WTC11 (cell line): ENCODE measurements around the gene FGF11. TPM values are rescaled to one million over a fixed set of nuclear protein-coding genes. Genes with fewer than 3 reads are reported as not detected.

Experiments used
- ATAC-seq: fragments of 200-7000 bp; cut with Tn5 transposase; 2 replicates; pipeline ENCODE4 v1.10.0; 2021; ENCODE audit warnings: mild to moderate bottlenecking, moderate library complexity
- CTCF ChIA-PET: fragments of 300-600 bp; sonication (Branson Sonifier 250); formaldehyde crosslinking; loops from one replicate; lab custom pipeline; 2021; ENCODE audit warnings: antibody characterized with exemption; lab: Charles Lee
- POLR2A ChIA-PET: fragments of 350-600 bp; sonication (Branson Sonifier 250); formaldehyde crosslinking; loops from one replicate; lab custom pipeline; 2021; ENCODE audit warnings: antibody characterized with exemption; lab: Charles Lee
- DNase-seq: peaks from one replicate; pipeline ENCODE4 v3.0.0; 2021; ENCODE audit warnings: low spot score
- H3K27ac Mint-ChIP-seq: 2 replicates; pipeline ENCODE4 v1.8.0; 2021; ENCODE audit warnings: mixed read lengths
- H3K27me3 Mint-ChIP-seq: 2 replicates; pipeline ENCODE4 v1.8.0; 2021; ENCODE audit warnings: low read depth, mild to moderate bottlenecking, moderate library complexity, mixed read lengths
- H3K36me3 Mint-ChIP-seq: 2 replicates; pipeline ENCODE4 v1.8.0; 2021; ENCODE audit warnings: mixed read lengths
- H3K4me1 Mint-ChIP-seq: 2 replicates; pipeline ENCODE4 v1.8.0; 2022; ENCODE audit warnings: mixed read lengths
- H3K4me3 Mint-ChIP-seq: 2 replicates; pipeline ENCODE4 v1.8.0; 2021; ENCODE audit warnings: mild to moderate bottlenecking, moderate library complexity, mixed read lengths
- H3K9me3 Mint-ChIP-seq: 2 replicates; pipeline ENCODE4 v1.8.0; 2021; ENCODE audit warnings: mixed read lengths
- CREB1 ChIP-seq: sonication (generic); formaldehyde crosslinking; IDR thresholded peaks from 2 replicates; pipeline ENCODE4 v1.8.0; 2023; ENCODE audit warnings: mild to moderate bottlenecking, missing genetic modification reagents
- ETV6 ChIP-seq: sonication (generic); formaldehyde crosslinking; IDR thresholded peaks from 2 replicates; pipeline ENCODE4 v1.8.1; 2022; ENCODE audit warnings: mild to moderate bottlenecking, missing genetic modification reagents
- FOXP1 ChIP-seq: sonication (generic); formaldehyde crosslinking; IDR thresholded peaks from 2 replicates; pipeline ENCODE4 v1.8.0; 2022; ENCODE audit warnings: missing genetic modification reagents, mild to moderate bottlenecking, moderate library complexity, borderline replicate concordance
- GABPB1 ChIP-seq: sonication (generic); formaldehyde crosslinking; IDR thresholded peaks from 2 replicates; pipeline ENCODE4 v1.8.1; 2023; ENCODE audit warnings: mild to moderate bottlenecking, missing genetic modification reagents
- HMGA2 ChIP-seq: fragments of 250-450 bp; sonication (Bioruptor Pico); IDR thresholded peaks from 2 replicates; pipeline ENCODE4 v1.4.0; 2021; ENCODE audit warnings: mild to moderate bottlenecking, moderate library complexity
- KAT7 ChIP-seq: sonication (generic); formaldehyde crosslinking; IDR thresholded peaks from 2 replicates; pipeline ENCODE4 v1.8.1; 2023; ENCODE audit warnings: missing genetic modification reagents, mild to moderate bottlenecking, borderline replicate concordance
- NR1H2 ChIP-seq: sonication (generic); formaldehyde crosslinking; IDR thresholded peaks from 2 replicates; pipeline ENCODE4 v1.9.0; 2021; ENCODE audit warnings: mild to moderate bottlenecking, moderate library complexity, missing genetic modification reagents
- SP1 ChIP-seq: sonication (generic); formaldehyde crosslinking; conservative IDR thresholded peaks from 2 replicates; pipeline ENCODE4 v1.8.1; 2022; ENCODE audit warnings: missing genetic modification reagents
- TP53 ChIP-seq: sonication (generic); formaldehyde crosslinking; IDR thresholded peaks from 2 replicates; pipeline ENCODE4 v1.8.1; 2023; ENCODE audit warnings: mild to moderate bottlenecking, missing genetic modification reagents
- ZNF317 ChIP-seq: sonication (generic); formaldehyde crosslinking; IDR thresholded peaks from 2 replicates; pipeline ENCODE4 v1.8.1; 2023; ENCODE audit warnings: low read depth, mild to moderate bottlenecking, moderate library complexity, missing genetic modification reagents, borderline replicate concordance
- total RNA-seq: library from RNA; stranded (reverse); gene quantifications from 3 replicates; pipeline ENCODE4 v1.2.3, GENCODE V29; 2021
- TF ChIP-seq, protein P1 (sequence below): fragments of 250-450 bp; sonication (Bioruptor Pico); conservative IDR thresholded peaks from 2 replicates; pipeline ENCODE4 v1.9.0; 2021; ENCODE audit warnings: mild to moderate bottlenecking
- TF ChIP-seq, protein P2 (sequence below): sonication (generic); formaldehyde crosslinking; IDR thresholded peaks from 2 replicates; pipeline ENCODE4 v1.8.0; 2022; ENCODE audit warnings: mild to moderate bottlenecking, missing genetic modification reagents
- TF ChIP-seq, protein P3 (sequence below): sonication (generic); formaldehyde crosslinking; IDR thresholded peaks from 2 replicates; pipeline ENCODE4 v1.8.1; 2023; ENCODE audit warnings: mild to moderate bottlenecking, moderate library complexity, missing genetic modification reagents
- TF ChIP-seq, protein P4 (sequence below): sonication (generic); formaldehyde crosslinking; IDR thresholded peaks from 2 replicates; pipeline ENCODE4 v1.8.1; 2022; ENCODE audit warnings: missing genetic modification reagents, borderline replicate concordance
- TF ChIP-seq, protein P5 (sequence below): sonication (generic); formaldehyde crosslinking; IDR thresholded peaks from 2 replicates; pipeline ENCODE4 v1.8.0; 2023; ENCODE audit warnings: missing genetic modification reagents, mild to moderate bottlenecking, borderline replicate concordance
- TF ChIP-seq, protein P6 (sequence below): sonication (generic); formaldehyde crosslinking; IDR thresholded peaks from 2 replicates; pipeline ENCODE4 v1.8.1; 2023; ENCODE audit warnings: mild to moderate bottlenecking, missing genetic modification reagents, moderate library complexity

FGF11 gene
- total RNA-seq, 1 experiment from 2014 or later = 19.8 TPM

DNA sequence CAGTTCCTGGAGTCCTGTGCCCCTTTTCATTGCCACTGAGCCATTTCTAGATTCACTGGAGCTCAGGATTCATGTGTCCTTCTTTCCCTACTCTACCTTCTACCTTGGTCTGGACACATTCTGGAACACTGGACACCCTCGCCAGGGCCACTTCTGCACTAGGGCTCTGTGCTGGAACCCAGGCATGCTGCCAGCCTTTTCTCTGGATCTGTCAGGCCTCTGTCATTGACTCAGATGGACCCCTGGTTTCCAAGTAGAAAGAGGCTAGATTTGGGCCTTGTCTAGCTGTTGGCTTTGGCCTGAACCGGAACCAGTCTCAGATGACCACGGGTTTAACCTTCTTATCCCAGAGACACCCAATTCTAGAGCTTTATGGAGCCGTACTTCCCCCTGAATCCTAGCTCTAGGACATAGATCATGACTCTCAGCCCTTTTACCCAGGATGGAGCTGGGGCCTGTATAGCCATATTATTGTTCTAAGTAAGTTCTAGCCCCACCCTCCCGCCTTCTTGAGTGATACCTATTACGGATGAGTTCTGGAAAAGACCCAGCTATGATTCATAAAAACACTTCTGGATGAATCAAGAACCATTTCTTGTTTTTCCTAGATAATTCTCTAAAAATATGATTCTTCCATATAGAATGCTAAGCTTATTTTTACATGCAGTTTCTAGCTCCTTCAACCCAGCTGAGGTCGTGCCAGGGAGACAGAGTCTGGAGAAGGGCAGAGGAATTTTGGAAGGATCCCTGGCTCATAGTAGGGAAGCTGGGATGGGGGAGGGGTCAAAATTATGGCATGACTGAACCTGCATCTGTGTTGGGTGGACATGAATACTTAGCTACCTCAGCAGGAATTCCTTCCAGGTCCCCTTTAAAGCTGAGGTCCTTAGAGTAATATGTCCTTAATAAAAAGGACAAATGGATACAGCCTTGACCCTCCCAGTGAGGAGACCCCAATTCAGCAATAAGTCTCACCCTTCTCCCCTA is 4.5 kb downstream of the FGF11 start:
- H3K4me3 Mint-ChIP-seq = peak overlapping the region; percentile 87
- H3K4me1 Mint-ChIP-seq = peaks cover 37% of the 10 kb centered on the region
- no peak for TF ChIP-seq KAT7 (CRISPR knock-in tag)
- TF ChIP-seq, protein P1, sequence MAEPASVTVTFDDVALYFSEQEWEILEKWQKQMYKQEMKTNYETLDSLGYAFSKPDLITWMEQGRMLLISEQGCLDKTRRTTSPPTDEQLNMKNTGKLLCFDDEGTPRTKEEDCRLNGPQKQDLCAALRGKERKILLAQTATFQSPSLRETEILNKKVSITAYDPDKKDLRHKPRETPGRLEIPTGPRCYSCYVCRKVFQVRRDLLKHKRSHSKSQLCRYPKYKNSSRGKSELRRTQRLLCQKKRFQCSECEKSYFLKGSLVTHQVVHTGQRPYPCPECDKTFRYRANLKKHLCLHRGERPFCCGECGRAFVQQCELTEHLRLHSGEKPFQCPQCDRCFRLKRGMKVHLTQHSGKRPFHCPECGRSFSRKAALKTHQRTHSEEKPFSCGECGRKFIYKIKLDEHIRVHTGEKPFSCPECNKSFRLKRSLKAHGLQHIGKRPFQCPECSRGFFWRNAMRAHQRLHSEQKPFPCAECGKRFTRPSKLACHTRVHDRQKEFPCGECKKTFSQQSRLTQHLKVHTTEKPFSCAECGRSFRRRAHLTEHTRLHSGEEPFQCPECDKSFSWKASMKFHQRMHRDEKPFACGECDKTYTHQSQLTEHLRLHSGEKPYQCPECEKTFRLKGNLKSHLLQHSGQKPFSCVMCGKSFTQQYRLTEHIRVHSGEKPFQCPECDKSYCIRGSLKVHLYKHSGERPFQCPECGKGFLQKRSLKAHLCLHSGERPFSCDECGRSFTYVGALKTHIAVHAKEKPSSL (CRISPR knock-in tag) = no peak
- no peak for TF ChIP-seq NR1H2 (CRISPR knock-in tag)
- no peak for TF ChIP-seq FOXP1 (CRISPR knock-in tag)
- TF ChIP-seq HMGA2 (CRISPR knock-in tag) = no peak
- peaks cover 42% of the 10 kb centered on the region for H3K27me3 Mint-ChIP-seq
- ATAC-seq = no peak
- no peaks in the 10 kb centered on the region for H3K9me3 Mint-ChIP-seq
- POLR2A ChIA-PET = interaction anchor here (0.8 to 1.9 kb wide), 2 partner anchors 8 to 35 kb away, joined by 4 to 24 read pairs; partner anchors contain the start of gene TMEM102
- CTCF ChIA-PET = interaction anchor here (0.5 to 2.9 kb wide), 10 partner anchors 8 to 188 kb away, joined by 3 to 12 read pairs (median 3); partner anchors contain the start of genes PLSCR3, TMEM256 and TMEM95
- no peak overlapping the region for H3K27ac Mint-ChIP-seq
- peaks cover 9% of the 10 kb centered on the region; the same call in 1 of the 2 replicates for H3K36me3 Mint-ChIP-seq
- DNase-seq = no peak

DNA sequence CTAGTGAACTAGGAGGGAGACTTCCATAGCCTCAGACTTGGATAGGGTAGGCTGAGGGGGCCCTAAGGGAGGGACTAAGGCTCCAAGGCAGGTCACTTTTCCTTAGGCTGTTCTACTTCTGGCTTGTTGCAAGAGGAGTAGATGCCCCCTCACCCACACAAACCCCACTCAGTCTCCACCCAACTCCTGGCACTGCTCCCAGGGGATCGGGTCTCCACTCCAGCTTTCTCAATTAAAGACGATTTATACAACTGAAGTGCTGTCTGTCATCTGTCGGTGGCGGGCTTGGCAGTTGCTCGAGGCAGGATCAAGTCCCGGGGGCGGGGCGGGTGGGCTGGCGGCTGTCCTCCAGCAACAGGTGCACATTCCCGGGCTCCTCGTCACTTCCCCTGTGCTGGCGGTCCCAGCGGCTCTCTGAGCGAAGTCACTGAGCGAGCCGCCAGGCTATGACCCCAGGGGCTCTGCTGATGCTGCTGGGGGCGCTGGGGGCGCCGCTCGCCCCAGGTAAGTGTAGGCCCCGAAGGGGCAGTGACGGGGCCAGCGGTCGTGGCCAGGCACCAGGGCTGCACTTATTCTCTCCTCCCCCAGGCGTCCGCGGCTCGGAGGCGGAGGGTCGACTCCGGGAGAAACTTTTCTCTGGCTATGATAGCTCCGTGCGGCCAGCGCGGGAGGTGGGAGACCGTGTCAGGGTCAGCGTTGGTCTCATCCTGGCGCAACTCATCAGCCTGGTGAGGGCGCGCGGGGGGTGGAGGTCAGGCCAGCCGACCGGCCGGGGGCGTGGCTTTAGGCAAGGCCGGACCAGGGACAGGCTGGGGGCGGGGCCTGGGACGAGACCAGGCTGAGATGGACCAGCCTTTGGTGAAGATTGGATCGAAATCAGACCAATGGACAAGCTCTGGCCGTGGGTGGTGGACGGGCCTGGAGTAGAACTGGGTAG is 5.6 kb downstream of the FGF11 start, which contains the start of gene CHRNB1:
CHRNB1 (plus strand) TSS at position 380 of the 937 bp plus-strand sequence; CDS start at position 447, 67 bp downstream.
- Mint-ChIP-seq H3K4me3 (peak within 1 kb of the TSS; percentile 87), H3K4me1 (peaks cover 33% of the 10 kb centered on the region), H3K27me3 (peaks cover 39% of the 10 kb centered on the region), H3K9me3 (no peaks in the 10 kb centered on the region), H3K36me3 (peaks cover 11% of the 10 kb centered on the region; the same call in 1 of the 2 replicates), H3K27ac (peak within 1 kb of the TSS; percentile 99)
- POLR2A ChIA-PET = interaction anchor here (0.9 to 2.4 kb wide), 8 partner anchors 9 to 115 kb away, joined by 3 to 24 read pairs (median 5); partner anchors contain the start of genes NLGN2, POLR2A, TMEM102 and TMEM256
- peak; percentile 75 for ATAC-seq
- DNase-seq = peak; percentile 93
- CTCF ChIA-PET = interaction anchor here (0.5 to 2.9 kb wide), 21 partner anchors 8 to 187 kb away, joined by 3 to 19 read pairs (median 4); partner anchors contain the start of genes PLSCR3, TMEM102, TMEM256 and TMEM95
- TF ChIP-seq TP53 (CRISPR knock-in tag) (no peak), SP1 (peak; percentile 71), ZNF317 (CRISPR knock-in tag) (no peak), CREB1 (CRISPR knock-in tag) (no peak), GABPB1 (0 out of 2 replicates have a peak, but pooled peaks have one; percentile 33), ETV6 (peak; percentile 43; the same call in 1 of the 2 replicates)
- TF ChIP-seq, protein P2, sequence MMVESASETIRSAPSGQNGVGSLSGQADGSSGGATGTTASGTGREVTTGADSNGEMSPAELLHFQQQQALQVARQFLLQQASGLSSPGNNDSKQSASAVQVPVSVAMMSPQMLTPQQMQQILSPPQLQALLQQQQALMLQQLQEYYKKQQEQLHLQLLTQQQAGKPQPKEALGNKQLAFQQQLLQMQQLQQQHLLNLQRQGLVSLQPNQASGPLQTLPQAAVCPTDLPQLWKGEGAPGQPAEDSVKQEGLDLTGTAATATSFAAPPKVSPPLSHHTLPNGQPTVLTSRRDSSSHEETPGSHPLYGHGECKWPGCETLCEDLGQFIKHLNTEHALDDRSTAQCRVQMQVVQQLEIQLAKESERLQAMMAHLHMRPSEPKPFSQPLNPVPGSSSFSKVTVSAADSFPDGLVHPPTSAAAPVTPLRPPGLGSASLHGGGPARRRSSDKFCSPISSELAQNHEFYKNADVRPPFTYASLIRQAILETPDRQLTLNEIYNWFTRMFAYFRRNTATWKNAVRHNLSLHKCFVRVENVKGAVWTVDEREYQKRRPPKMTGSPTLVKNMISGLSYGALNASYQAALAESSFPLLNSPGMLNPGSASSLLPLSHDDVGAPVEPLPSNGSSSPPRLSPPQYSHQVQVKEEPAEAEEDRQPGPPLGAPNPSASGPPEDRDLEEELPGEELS (CRISPR knock-in tag) = peak; percentile 28; the same call in 1 of the 2 replicates
- TF ChIP-seq, protein P3, sequence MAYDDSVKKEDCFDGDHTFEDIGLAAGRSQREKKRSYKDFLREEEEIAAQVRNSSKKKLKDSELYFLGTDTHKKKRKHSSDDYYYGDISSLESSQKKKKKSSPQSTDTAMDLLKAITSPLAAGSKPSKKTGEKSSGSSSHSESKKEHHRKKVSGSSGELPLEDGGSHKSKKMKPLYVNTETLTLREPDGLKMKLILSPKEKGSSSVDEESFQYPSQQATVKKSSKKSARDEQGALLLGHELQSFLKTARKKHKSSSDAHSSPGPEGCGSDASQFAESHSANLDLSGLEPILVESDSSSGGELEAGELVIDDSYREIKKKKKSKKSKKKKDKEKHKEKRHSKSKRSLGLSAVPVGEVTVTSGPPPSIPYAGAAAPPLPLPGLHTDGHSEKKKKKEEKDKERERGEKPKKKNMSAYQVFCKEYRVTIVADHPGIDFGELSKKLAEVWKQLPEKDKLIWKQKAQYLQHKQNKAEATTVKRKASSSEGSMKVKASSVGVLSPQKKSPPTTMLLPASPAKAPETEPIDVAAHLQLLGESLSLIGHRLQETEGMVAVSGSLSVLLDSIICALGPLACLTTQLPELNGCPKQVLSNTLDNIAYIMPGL (CRISPR knock-in tag) = peak; percentile 54
- TF ChIP-seq, protein P4, sequence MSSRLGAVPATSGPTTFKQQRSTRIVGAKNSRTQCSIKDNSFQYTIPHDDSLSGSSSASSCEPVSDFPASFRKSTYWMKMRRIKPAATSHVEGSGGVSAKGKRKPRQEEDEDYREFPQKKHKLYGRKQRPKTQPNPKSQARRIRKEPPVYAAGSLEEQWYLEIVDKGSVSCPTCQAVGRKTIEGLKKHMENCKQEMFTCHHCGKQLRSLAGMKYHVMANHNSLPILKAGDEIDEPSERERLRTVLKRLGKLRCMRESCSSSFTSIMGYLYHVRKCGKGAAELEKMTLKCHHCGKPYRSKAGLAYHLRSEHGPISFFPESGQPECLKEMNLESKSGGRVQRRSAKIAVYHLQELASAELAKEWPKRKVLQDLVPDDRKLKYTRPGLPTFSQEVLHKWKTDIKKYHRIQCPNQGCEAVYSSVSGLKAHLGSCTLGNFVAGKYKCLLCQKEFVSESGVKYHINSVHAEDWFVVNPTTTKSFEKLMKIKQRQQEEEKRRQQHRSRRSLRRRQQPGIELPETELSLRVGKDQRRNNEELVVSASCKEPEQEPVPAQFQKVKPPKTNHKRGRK (CRISPR knock-in tag) = no peak
- TF ChIP-seq, protein P5, sequence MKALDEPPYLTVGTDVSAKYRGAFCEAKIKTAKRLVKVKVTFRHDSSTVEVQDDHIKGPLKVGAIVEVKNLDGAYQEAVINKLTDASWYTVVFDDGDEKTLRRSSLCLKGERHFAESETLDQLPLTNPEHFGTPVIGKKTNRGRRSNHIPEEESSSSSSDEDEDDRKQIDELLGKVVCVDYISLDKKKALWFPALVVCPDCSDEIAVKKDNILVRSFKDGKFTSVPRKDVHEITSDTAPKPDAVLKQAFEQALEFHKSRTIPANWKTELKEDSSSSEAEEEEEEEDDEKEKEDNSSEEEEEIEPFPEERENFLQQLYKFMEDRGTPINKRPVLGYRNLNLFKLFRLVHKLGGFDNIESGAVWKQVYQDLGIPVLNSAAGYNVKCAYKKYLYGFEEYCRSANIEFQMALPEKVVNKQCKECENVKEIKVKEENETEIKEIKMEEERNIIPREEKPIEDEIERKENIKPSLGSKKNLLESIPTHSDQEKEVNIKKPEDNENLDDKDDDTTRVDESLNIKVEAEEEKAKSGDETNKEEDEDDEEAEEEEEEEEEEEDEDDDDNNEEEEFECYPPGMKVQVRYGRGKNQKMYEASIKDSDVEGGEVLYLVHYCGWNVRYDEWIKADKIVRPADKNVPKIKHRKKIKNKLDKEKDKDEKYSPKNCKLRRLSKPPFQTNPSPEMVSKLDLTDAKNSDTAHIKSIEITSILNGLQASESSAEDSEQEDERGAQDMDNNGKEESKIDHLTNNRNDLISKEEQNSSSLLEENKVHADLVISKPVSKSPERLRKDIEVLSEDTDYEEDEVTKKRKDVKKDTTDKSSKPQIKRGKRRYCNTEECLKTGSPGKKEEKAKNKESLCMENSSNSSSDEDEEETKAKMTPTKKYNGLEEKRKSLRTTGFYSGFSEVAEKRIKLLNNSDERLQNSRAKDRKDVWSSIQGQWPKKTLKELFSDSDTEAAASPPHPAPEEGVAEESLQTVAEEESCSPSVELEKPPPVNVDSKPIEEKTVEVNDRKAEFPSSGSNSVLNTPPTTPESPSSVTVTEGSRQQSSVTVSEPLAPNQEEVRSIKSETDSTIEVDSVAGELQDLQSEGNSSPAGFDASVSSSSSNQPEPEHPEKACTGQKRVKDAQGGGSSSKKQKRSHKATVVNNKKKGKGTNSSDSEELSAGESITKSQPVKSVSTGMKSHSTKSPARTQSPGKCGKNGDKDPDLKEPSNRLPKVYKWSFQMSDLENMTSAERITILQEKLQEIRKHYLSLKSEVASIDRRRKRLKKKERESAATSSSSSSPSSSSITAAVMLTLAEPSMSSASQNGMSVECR (CRISPR knock-in tag) = peak; percentile 47; the same call in 1 of the 2 replicates
- TF ChIP-seq, protein P6, sequence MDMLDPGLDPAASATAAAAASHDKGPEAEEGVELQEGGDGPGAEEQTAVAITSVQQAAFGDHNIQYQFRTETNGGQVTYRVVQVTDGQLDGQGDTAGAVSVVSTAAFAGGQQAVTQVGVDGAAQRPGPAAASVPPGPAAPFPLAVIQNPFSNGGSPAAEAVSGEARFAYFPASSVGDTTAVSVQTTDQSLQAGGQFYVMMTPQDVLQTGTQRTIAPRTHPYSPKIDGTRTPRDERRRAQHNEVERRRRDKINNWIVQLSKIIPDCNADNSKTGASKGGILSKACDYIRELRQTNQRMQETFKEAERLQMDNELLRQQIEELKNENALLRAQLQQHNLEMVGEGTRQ (CRISPR knock-in tag) = peak; percentile 34; the same call in 1 of the 2 replicates
